Fibroblast of villous mesenchyme (primary cell): ENCODE data around the gene TASOR2. TPM values are rescaled to one million over a fixed set of nuclear protein-coding genes. Genes with fewer than 3 reads are reported as not detected.

Experiments
- DNase-seq: peaks from one replicate; pipeline ENCODE4 v3.0.0-alpha.2; 2010; ENCODE audit warnings: low read depth
- H3K4me3 ChIP-seq: 2 replicates; pipeline ENCODE4 v1.5.1; 2011; ENCODE audit warnings: low read depth, mild to moderate bottlenecking, low read length
- CTCF ChIP-seq: IDR thresholded peaks from 2 replicates; pipeline ENCODE4 v1.5.1; 2012; ENCODE audit warnings: low read depth, mild to moderate bottlenecking, low read length; ENCODE audit not compliant: insufficient read depth
- total RNA-seq: library from RNA; depleted of rRNA; stranded (reverse); fragments of >200 nt; gene quantifications from 2 replicates; pipeline ENCODE4 v1.2.3, GENCODE V29; 2012

Gene TASOR2
- total RNA-seq, 1 donor, result 122 TPM

GRCh38 chr10:5670662-5671375 lies 13.8 kb upstream of the TASOR2 start:
- no peak for TF ChIP-seq CTCF
- DNase-seq, result no peak
- H3K4me3 ChIP-seq, result no peak overlapping the region

- H3K4me3 ChIP-seq, result no peak overlapping the region
- no peak for TF ChIP-seq CTCF
- no peak for DNase-seq
Measured at GRCh38 chr10:5678397-5679036, 6.1 kb upstream of the TASOR2 start.

- no peak for TF ChIP-seq CTCF
- no peak for DNase-seq
Measured at GRCh38 chr10:5679037-5679435, 5.6 kb upstream of the TASOR2 start.

GRCh38 chr10:5679606-5680005 lies 5.0 kb upstream of the TASOR2 start:
- no peak for TF ChIP-seq CTCF
- no peak overlapping the region for H3K4me3 ChIP-seq
- no peak for DNase-seq

More at GRCh38 chr10:5679037-5679435, 5.6 kb upstream of the TASOR2 start:
- H3K4me3 ChIP-seq, result no peak overlapping the region

- H3K4me3 ChIP-seq, result no peak overlapping the region
- no peak for DNase-seq
- TF ChIP-seq CTCF, result no peak
Measured at GRCh38 chr10:5681930-5682329, 2.7 kb upstream of the TASOR2 start.

- TF ChIP-seq CTCF, result no peak
- no peak overlapping the region for H3K4me3 ChIP-seq
- DNase-seq, result no peak
Measured at GRCh38 chr10:5683065-5683464, 1.6 kb upstream of the TASOR2 start.
